Measurements from ENCODE around the gene ZNF211.

The ZNF211 gene

GRCh38 chr19:57637379-57637778 is 4.4 kb downstream of the ZNF211 start:
- no peak for DNase-seq (ENCODE audit: low read depth)
- no peak overlapping the region for H3K4me3 ChIP-seq (ENCODE audit: low read depth, low read length)
- in situ Hi-C loops (cut with HindIII; ENCODE audit: low sequenced_read_pairs), result no loop called here
- TF ChIP-seq CTCF (IDR thresholded peaks at IDR 0.05; ENCODE audit: low read depth, low read length, missing control alignments), result no peak

GRCh38 chr19:57641715-57642234 is 8.8 kb downstream of the ZNF211 start:
- in situ Hi-C loops (cut with HindIII; ENCODE audit: low sequenced_read_pairs), result no loop called here
- no peak for TF ChIP-seq CTCF (IDR thresholded peaks at IDR 0.05; ENCODE audit: low read depth, low read length, missing control alignments)
- no peak for DNase-seq (ENCODE audit: low read depth)
- no peak overlapping the region for H3K4me3 ChIP-seq (ENCODE audit: low read depth, low read length)

GRCh38 chr19:57642396-57643046 is 9.6 kb downstream of the ZNF211 start:
- in situ Hi-C loops (cut with HindIII; ENCODE audit: low sequenced_read_pairs), result no loop called here
- TF ChIP-seq CTCF (IDR thresholded peaks at IDR 0.05; ENCODE audit: low read depth, low read length, missing control alignments), result no peak

GRCh38 chr19:57643734-57644133 is 10.8 kb downstream of the ZNF211 start:
- in situ Hi-C loops (cut with HindIII; ENCODE audit: low sequenced_read_pairs), result no loop called here
- no peak for TF ChIP-seq CTCF (IDR thresholded peaks at IDR 0.05; ENCODE audit: low read depth, low read length, missing control alignments)
- DNase-seq (ENCODE audit: low read depth), result no peak
- H3K4me3 ChIP-seq (ENCODE audit: low read depth, low read length), result no peak overlapping the region

More at GRCh38 chr19:57642396-57643046, 9.6 kb downstream of the ZNF211 start:
- no peak for DNase-seq (ENCODE audit: low read depth)
- no peak overlapping the region for H3K4me3 ChIP-seq (ENCODE audit: low read depth, low read length)

GRCh38 chr19:57648331-57649003 is 15.5 kb downstream of the ZNF211 start:
- no peak overlapping the region for H3K4me3 ChIP-seq (ENCODE audit: low read depth, low read length)
- in situ Hi-C loops (cut with HindIII; ENCODE audit: low sequenced_read_pairs), result no loop called here
- no peak for TF ChIP-seq CTCF (IDR thresholded peaks at IDR 0.05; ENCODE audit: low read depth, low read length, missing control alignments)
- no peak for DNase-seq (ENCODE audit: low read depth)

GRCh38 chr19:57651654-57651996 is 18.7 kb downstream of the ZNF211 start:
- TF ChIP-seq CTCF (IDR thresholded peaks at IDR 0.05; ENCODE audit: low read depth, low read length, missing control alignments), result no peak
- no peak for DNase-seq (ENCODE audit: low read depth)
- H3K4me3 ChIP-seq (ENCODE audit: low read depth, low read length), result no peak overlapping the region
- in situ Hi-C loops (cut with HindIII; ENCODE audit: low sequenced_read_pairs), result no loop called here

All from astrocyte of the cerebellum (primary cell).